GM21447 (cell line): Measurements from ENCODE around the gene SIRPB1.
"Not testable (repeated sequence)": the region's sequence is repeated elsewhere in the genome, so short reads cannot be mapped to it uniquely, and the experiment has no call there.

ENCODE experiments used
- ATAC-seq: cut with Tn5 transposase; IDR thresholded peaks from one replicate; pipeline ENCODE4 v1.9.1; 2021; ENCODE audit not compliant: unreplicated experiment

SIRPB1 gene

GRCh38 chr20:1619861-1620444 lies at the start of gene SIRPB1:
TSS of gene SIRPB1 (minus strand) at chr20:1620009. CDS start at chr20:1619944, 65 bp downstream.
- no peak for ATAC-seq

- ATAC-seq: no peak
Observed at GRCh38 chr20:1669304-1669703, 49.5 kb upstream of the SIRPB1 start.

GRCh38 chr20:1667502-1668085 lies 47.8 kb upstream of the SIRPB1 start:
- ATAC-seq: no peak

- ATAC-seq: no peak
Observed at GRCh38 chr20:1666802-1667201, 47.0 kb upstream of the SIRPB1 start.

- no peak for ATAC-seq
Observed at GRCh38 chr20:1665345-1665744, 45.5 kb upstream of the SIRPB1 start.

GRCh38 chr20:1664911-1665310 lies 45.1 kb upstream of the SIRPB1 start:
- ATAC-seq: no peak

GRCh38 chr20:1663917-1664316 lies 44.1 kb upstream of the SIRPB1 start:
- no peak for ATAC-seq

GRCh38 chr20:1661542-1662299 lies 41.9 kb upstream of the SIRPB1 start:
- no peak for ATAC-seq

- no peak for ATAC-seq
Observed at GRCh38 chr20:1660246-1660645, 40.4 kb upstream of the SIRPB1 start.

GRCh38 chr20:1657556-1658334 lies 37.9 kb upstream of the SIRPB1 start, which contains the start of gene SIRPG:
TSS of gene SIRPG (minus strand) at chr20:1657779. CDS start at chr20:1657714, 65 bp downstream.
- ATAC-seq: no peak

- ATAC-seq: no peak
Observed at GRCh38 chr20:1656844-1657243, 37.0 kb upstream of the SIRPB1 start.

GRCh38 chr20:1654996-1655395 lies 35.2 kb upstream of the SIRPB1 start:
- no peak for ATAC-seq

- ATAC-seq: no peak
Observed at GRCh38 chr20:1652960-1653359, 33.2 kb upstream of the SIRPB1 start.

GRCh38 chr20:1652104-1652503 lies 32.3 kb upstream of the SIRPB1 start:
- ATAC-seq: no peak

- ATAC-seq: no peak
Observed at GRCh38 chr20:1651268-1652058, 31.7 kb upstream of the SIRPB1 start.

- no peak for ATAC-seq
Observed at GRCh38 chr20:1648101-1648500, 28.3 kb upstream of the SIRPB1 start.

- ATAC-seq: no peak
Observed at GRCh38 chr20:1646975-1647431, 27.2 kb upstream of the SIRPB1 start.

- ATAC-seq: no peak
Observed at GRCh38 chr20:1644101-1644962, 24.5 kb upstream of the SIRPB1 start.

- ATAC-seq: not testable (repeated sequence)
Observed at GRCh38 chr20:1638643-1639042, 18.8 kb upstream of the SIRPB1 start.

- no peak for ATAC-seq
Observed at GRCh38 chr20:1637755-1638154, 17.9 kb upstream of the SIRPB1 start.
